Measurements from ENCODE around the gene POLN. TPM values are rescaled to one million over a fixed set of nuclear protein-coding genes. Genes with fewer than 3 reads are reported as not detected.
A peak's percentile ranks its signal among the peaks of the same experiment; 100 is the strongest.

The POLN gene
- total RNA-seq, 2 experiments from 2014 or later, result 2.4 to 2.5 TPM

GRCh38 chr4:2259541-2260343 lies 17.8 kb upstream of the POLN start:
- peak overlapping the region; percentile 70 for H3K4me3 Mint-ChIP-seq
- no peaks in the 10 kb centered on the region for H3K4me1 Mint-ChIP-seq (ENCODE audit: low read depth)
- no peaks in the 10 kb centered on the region for H3K27me3 Mint-ChIP-seq (ENCODE audit: low read depth)
- no peaks in the 10 kb centered on the region for H3K9me3 Mint-ChIP-seq (ENCODE audit: insufficient read depth)
- no peak for DNase-seq
- no peak for ATAC-seq
- CTCF ChIA-PET, result interaction anchor here (0.8 to 1.4 kb wide), 3 partner anchors 17 to 153 kb away, joined by 3 to 4 read pairs (median 3); partner anchors contain the start of genes HAUS3 and POLN
- H3K36me3 Mint-ChIP-seq (ENCODE audit: low read depth), result no peaks in the 10 kb centered on the region
- POLR2A ChIA-PET, result interaction anchor here (1.5 kb wide), 1 partner anchor 17 kb away, joined by 3 read pairs; no protein-coding TSS in a partner anchor
- no peak overlapping the region for H3K27ac Mint-ChIP-seq

DNA sequence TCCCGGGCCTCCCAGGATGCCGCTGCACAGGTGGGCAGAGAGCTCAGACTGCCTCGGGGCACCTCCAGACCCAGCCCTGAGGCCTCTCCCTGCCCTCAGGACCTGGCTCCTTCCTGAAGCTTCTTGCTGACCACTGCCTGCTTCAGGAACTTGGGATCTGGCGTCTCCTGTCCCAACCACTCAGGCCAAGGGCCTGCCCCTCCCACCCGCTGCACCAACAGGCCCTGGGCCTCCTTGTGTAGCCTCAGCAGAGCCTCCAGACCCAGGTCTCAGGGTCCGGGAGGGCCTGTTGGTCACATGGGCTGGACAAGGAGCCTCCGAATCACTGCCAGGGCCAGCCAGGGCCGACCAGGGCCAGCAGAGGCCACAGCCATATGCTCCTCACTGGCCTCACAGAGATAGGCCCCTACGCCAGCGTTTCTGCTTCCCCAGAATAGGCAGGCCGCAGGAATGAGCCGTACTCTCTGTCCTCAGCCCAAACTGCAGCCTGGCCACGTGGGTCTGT lies 17.2 kb upstream of the POLN start:
- no peaks in the 10 kb centered on the region for H3K27me3 Mint-ChIP-seq (ENCODE audit: low read depth)
- DNase-seq (no peak), ATAC-seq (no peak)
- no peaks in the 10 kb centered on the region for H3K9me3 Mint-ChIP-seq (ENCODE audit: insufficient read depth)
- no peaks in the 10 kb centered on the region for H3K36me3 Mint-ChIP-seq (ENCODE audit: low read depth)
- H3K27ac Mint-ChIP-seq, result no peak overlapping the region
- no peaks in the 10 kb centered on the region for H3K4me1 Mint-ChIP-seq (ENCODE audit: low read depth)
- no peak overlapping the region for H3K4me3 Mint-ChIP-seq
- ChIA-PET CTCF (interaction anchor here (0.8 kb wide), 1 partner anchor 17 kb away, joined by 3 read pairs; the partner anchor contains the start of genes HAUS3 and POLN), POLR2A (interaction anchor here (1.1 to 1.6 kb wide), 3 partner anchors 15 to 21 kb away, joined by 3 to 4 read pairs (median 4); no protein-coding TSS in a partner anchor)

- no peak for ATAC-seq
- H3K9me3 Mint-ChIP-seq (ENCODE audit: insufficient read depth), result no peaks in the 10 kb centered on the region
- POLR2A ChIA-PET, result interaction anchor here (1.1 to 1.7 kb wide), 5 partner anchors 14 to 23 kb away, joined by 3 to 6 read pairs (median 4); partner anchors contain the start of genes HAUS3 and POLN
- DNase-seq, result no peak
- no peaks in the 10 kb centered on the region for H3K4me1 Mint-ChIP-seq (ENCODE audit: low read depth)
- CTCF ChIA-PET, result interaction anchor here (0.8 kb wide), 1 partner anchor 16 kb away, joined by 3 read pairs; the partner anchor contains the start of genes HAUS3 and POLN
- no peak overlapping the region for H3K4me3 Mint-ChIP-seq
- no peaks in the 10 kb centered on the region for H3K36me3 Mint-ChIP-seq (ENCODE audit: low read depth)
- H3K27me3 Mint-ChIP-seq (ENCODE audit: low read depth), result no peaks in the 10 kb centered on the region
- no peak overlapping the region for H3K27ac Mint-ChIP-seq
These were observed 16.4 kb upstream of the POLN start for GRCh38 chr4:2258091-2259035.

DNA sequence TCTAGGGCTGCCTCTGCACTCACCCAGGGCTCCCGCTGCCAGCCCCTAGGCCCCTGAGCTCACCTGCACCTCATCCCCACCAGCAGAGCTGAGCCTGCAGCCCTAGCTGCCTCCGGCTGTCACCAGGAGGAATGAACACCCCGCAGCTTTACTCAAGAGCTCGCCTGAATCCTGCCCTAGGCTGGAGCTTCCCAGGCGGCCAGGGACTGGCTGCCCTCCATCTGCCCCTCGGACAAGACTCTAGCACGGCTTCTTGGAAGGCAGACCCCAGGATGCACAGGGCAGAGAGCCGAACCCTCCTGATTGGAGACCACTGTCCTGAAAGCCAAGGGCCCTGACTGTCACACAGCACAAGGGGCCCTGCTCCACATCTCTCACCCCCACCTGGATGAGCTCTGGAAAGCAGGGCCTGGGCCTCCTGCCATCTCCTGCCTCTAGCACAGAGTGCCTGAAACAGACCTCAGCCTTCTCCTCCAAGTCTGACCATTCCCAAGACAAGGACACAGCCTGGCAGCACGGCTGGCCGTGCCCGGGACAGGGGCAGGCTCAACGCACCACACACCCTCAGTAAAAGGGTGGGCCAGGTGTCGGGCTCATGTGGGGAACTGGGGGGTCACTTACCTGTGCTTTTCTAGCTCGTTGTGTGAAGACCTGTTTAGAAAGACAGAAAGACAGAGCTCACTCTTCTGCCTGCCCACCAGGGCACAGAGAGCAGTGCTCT lies 15.6 kb upstream of the POLN start:
- Mint-ChIP-seq H3K27me3 (ENCODE audit: low read depth) (no peaks in the 10 kb centered on the region), H3K27ac (no peak overlapping the region), H3K36me3 (ENCODE audit: low read depth) (no peaks in the 10 kb centered on the region), H3K4me3 (no peak overlapping the region), H3K4me1 (ENCODE audit: low read depth) (no peaks in the 10 kb centered on the region), H3K9me3 (ENCODE audit: insufficient read depth) (no peaks in the 10 kb centered on the region)
- POLR2A ChIA-PET, result interaction anchor here (1.1 to 1.7 kb wide), 4 partner anchors 13 to 24 kb away, joined by 4 to 6 read pairs (median 4); partner anchors contain the start of genes HAUS3 and POLN
- no peak for ATAC-seq
- CTCF ChIA-PET, result interaction anchor here (1.2 kb wide), 1 partner anchor 38 kb away, joined by 4 read pairs; no protein-coding TSS in a partner anchor
- DNase-seq, result no peak

GRCh38 chr4:2256781-2257191 lies 14.9 kb upstream of the POLN start:
- ATAC-seq, result no peak
- H3K36me3 Mint-ChIP-seq (ENCODE audit: low read depth), result no peaks in the 10 kb centered on the region
- no peaks in the 10 kb centered on the region for H3K4me1 Mint-ChIP-seq (ENCODE audit: low read depth)
- no peak for DNase-seq
- no peak overlapping the region for H3K4me3 Mint-ChIP-seq
- ChIA-PET CTCF (interaction anchor here (1.2 kb wide), 1 partner anchor 37 kb away, joined by 4 read pairs; no protein-coding TSS in a partner anchor), POLR2A (interaction anchor here (1.5 to 1.7 kb wide), 2 partner anchors 15 to 25 kb away, joined by 4 to 6 read pairs; partner anchors contain the start of genes HAUS3 and POLN)
- H3K9me3 Mint-ChIP-seq (ENCODE audit: insufficient read depth), result no peaks in the 10 kb centered on the region
- H3K27me3 Mint-ChIP-seq (ENCODE audit: low read depth), result no peaks in the 10 kb centered on the region
- H3K27ac Mint-ChIP-seq, result no peak overlapping the region

DNA sequence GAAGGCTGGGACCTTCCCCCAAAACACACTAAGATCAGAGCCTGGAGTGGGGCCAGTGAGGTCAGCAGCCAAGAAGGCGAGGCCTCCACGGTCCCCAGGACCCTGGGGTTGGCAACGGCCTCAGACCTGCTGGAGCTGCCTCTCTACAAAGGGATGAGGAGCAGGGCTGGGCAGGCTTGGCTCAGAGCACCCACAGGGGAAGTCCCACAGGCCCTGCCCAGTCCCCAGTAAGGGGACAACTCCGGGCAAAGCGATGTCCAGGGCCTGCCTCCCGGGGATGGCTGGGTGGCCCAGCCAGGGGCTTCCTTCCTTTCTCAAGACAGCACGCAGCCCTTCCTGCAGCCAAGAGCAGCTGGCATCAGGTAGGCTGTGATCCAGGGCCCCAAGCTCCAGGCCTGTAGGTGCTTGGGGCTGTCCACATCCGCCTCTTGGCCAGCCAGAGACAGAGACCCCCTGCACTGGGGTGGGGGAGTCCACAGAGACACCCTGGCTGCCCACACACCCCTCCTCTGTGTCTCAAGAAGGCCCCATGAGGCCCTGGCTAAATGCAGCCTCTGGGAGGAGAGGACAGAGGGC lies 14.3 kb upstream of the POLN start:
- Mint-ChIP-seq H3K27ac (no peak overlapping the region), H3K36me3 (ENCODE audit: low read depth) (no peaks in the 10 kb centered on the region), H3K4me1 (ENCODE audit: low read depth) (no peaks in the 10 kb centered on the region), H3K4me3 (no peak overlapping the region), H3K9me3 (ENCODE audit: insufficient read depth) (no peaks in the 10 kb centered on the region), H3K27me3 (ENCODE audit: low read depth) (no peaks in the 10 kb centered on the region)
- ChIA-PET POLR2A (interaction anchor here (1.0 to 1.7 kb wide), 2 partner anchors 14 kb away, joined by 3 to 6 read pairs; partner anchors contain the start of genes HAUS3 and POLN), CTCF (interaction anchor here (1.2 kb wide), 1 partner anchor 36 kb away, joined by 4 read pairs; no protein-coding TSS in a partner anchor)
- ATAC-seq (no peak), DNase-seq (no peak)

GRCh38 chr4:2255501-2256155 lies 13.7 kb upstream of the POLN start:
- Mint-ChIP-seq H3K4me1 (ENCODE audit: low read depth) (no peaks in the 10 kb centered on the region), H3K4me3 (no peak overlapping the region), H3K27ac (no peak overlapping the region), H3K27me3 (ENCODE audit: low read depth) (no peaks in the 10 kb centered on the region), H3K9me3 (ENCODE audit: insufficient read depth) (no peaks in the 10 kb centered on the region), H3K36me3 (ENCODE audit: low read depth) (no peaks in the 10 kb centered on the region)
- no peak for DNase-seq
- ATAC-seq, result no peak
- ChIA-PET POLR2A (interaction anchor here (1.0 kb wide), 1 partner anchor 14 kb away, joined by 3 read pairs; the partner anchor contains the start of genes HAUS3 and POLN), CTCF (no interaction called here)

- ChIA-PET POLR2A (interaction anchor here (1.0 kb wide), 1 partner anchor 13 kb away, joined by 3 read pairs; the partner anchor contains the start of genes HAUS3 and POLN), CTCF (no interaction called here)
- DNase-seq (peak; percentile 19), ATAC-seq (no peak)
- H3K36me3 Mint-ChIP-seq (ENCODE audit: low read depth), result no peaks in the 10 kb centered on the region
- H3K4me3 Mint-ChIP-seq, result no peak overlapping the region
- no peaks in the 10 kb centered on the region for H3K27me3 Mint-ChIP-seq (ENCODE audit: low read depth)
- H3K27ac Mint-ChIP-seq, result no peak overlapping the region
- no peaks in the 10 kb centered on the region for H3K9me3 Mint-ChIP-seq (ENCODE audit: insufficient read depth)
- no peaks in the 10 kb centered on the region for H3K4me1 Mint-ChIP-seq (ENCODE audit: low read depth)
These were observed 13.0 kb upstream of the POLN start for GRCh38 chr4:2254665-2255500.

DNA sequence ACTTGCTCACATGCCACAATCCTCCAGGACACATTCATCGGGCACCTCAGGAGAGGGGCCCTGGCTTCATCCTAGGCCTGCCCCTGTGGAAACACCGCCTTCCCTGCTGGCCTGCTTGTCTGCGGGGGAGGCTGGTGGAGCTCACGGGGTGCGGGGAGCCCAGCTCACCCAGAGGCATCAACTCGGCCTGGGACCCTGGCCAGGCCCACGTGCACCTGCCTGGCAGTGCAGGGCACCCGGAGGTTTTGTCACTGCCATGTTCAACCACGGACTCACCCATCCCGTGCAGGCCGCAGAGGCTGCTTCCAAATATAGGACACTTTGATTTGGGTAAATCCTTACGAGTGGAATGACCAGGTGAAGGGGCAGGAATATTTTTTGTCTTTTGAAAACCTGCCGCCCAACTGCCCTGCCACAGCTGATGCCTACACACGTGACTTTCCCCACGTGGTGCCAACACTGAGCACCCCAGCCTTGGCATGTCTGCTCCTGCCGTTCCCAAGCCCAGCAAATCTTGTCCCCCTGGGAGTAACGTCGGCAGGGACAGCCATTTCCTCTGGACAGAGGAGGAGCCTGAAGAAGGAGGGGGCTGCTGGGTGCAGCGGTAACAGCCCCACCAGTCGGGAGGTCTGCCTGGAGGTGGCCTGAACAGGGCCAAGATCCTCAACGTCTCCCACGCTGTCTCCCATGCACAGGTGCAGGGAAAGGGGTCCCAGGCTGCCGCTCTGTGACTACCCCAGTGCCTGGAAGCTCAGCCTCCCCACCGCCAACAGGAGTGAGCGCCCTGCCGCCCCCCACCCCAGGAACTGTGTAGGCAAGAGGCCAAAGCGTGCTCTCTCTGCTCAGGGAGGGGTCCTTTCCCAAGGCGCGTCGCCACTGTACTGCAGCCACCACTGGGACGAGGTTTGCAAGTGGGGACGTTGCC lies 11.5 kb upstream of the POLN start:
- no peak overlapping the region for H3K27ac Mint-ChIP-seq
- CTCF ChIA-PET, result no interaction called here
- no peaks in the 10 kb centered on the region for H3K27me3 Mint-ChIP-seq (ENCODE audit: low read depth)
- no peaks in the 10 kb centered on the region for H3K4me1 Mint-ChIP-seq (ENCODE audit: low read depth)
- ATAC-seq, result no peak
- H3K36me3 Mint-ChIP-seq (ENCODE audit: low read depth), result no peaks in the 10 kb centered on the region
- peak; percentile 14 for DNase-seq
- POLR2A ChIA-PET, result no interaction called here
- H3K4me3 Mint-ChIP-seq, result no peak overlapping the region
- H3K9me3 Mint-ChIP-seq (ENCODE audit: insufficient read depth), result no peaks in the 10 kb centered on the region

All from activated CD8-positive, alpha-beta T cell treated with anti-CD3 and anti-CD28 coated beads, Interleukin-2, amount 10 ng/mL, durations not matched to agents 7 days and 5 days (primary cell).